Measurements from ENCODE around the gene TMEM132D.

Gene TMEM132D

GRCh38 chr12:129258781-129259318 is 645.0 kb downstream of the TMEM132D start:
- DNase-seq = no peak

- peak in 1 of 58 donors; percentile 13 for DNase-seq
These were observed 646.3 kb downstream of the TMEM132D start for GRCh38 chr12:129257524-129257923.

- DNase-seq = no peak
These were observed 657.2 kb downstream of the TMEM132D start for GRCh38 chr12:129246630-129247029.

- no peak for DNase-seq
These were observed 658.1 kb downstream of the TMEM132D start for GRCh38 chr12:129245769-129246168.

- peak in 1 of 58 donors; percentile 1 for DNase-seq
These were observed 662.0 kb downstream of the TMEM132D start for GRCh38 chr12:129241852-129242251.

- no peak for DNase-seq
These were observed 665.9 kb downstream of the TMEM132D start for GRCh38 chr12:129237881-129238280.

GRCh38 chr12:129234209-129234608 is 669.6 kb downstream of the TMEM132D start:
- DNase-seq = no peak

GRCh38 chr12:129231491-129231890 is 672.3 kb downstream of the TMEM132D start:
- DNase-seq = no peak

- DNase-seq = no peak
These were observed 672.8 kb downstream of the TMEM132D start for GRCh38 chr12:129230995-129231394.

GRCh38 chr12:129226851-129227250 is 677.0 kb downstream of the TMEM132D start:
- no peak for DNase-seq

GRCh38 chr12:129226005-129226404 is 677.8 kb downstream of the TMEM132D start:
- DNase-seq = no peak

GRCh38 chr12:129215556-129215955 is 688.3 kb downstream of the TMEM132D start:
- no peak for DNase-seq

- DNase-seq = no peak
These were observed 690.3 kb downstream of the TMEM132D start for GRCh38 chr12:129213551-129213950.

GRCh38 chr12:129211862-129212630 is 691.8 kb downstream of the TMEM132D start:
- DNase-seq = peak in 2 of 58 donors; percentile 4 to 15

- peak in 18 of 58 donors; percentile 3 to 38 (median 12) for DNase-seq
These were observed 695.3 kb downstream of the TMEM132D start for GRCh38 chr12:129208566-129208965.

- DNase-seq = no peak
These were observed 696.7 kb downstream of the TMEM132D start for GRCh38 chr12:129207084-129207483.

GRCh38 chr12:129203456-129203855 is 700.4 kb downstream of the TMEM132D start:
- no peak for DNase-seq

- peak in 2 of 58 donors; percentile 2 to 24 for DNase-seq
These were observed 701.6 kb downstream of the TMEM132D start for GRCh38 chr12:129202109-129202814.

GRCh38 chr12:129201029-129201428 is 702.8 kb downstream of the TMEM132D start:
- DNase-seq = no peak

- DNase-seq = no peak
These were observed 703.2 kb downstream of the TMEM132D start for GRCh38 chr12:129200576-129200975.

GRCh38 chr12:129196927-129197326 is 706.9 kb downstream of the TMEM132D start:
- no peak for DNase-seq

GRCh38 chr12:129195081-129195480 is 708.7 kb downstream of the TMEM132D start:
- no peak for DNase-seq
